CD4-positive, alpha-beta memory T cell (primary cell): Measurements from ENCODE around the gene GPER1. TPM values are rescaled to one million over a fixed set of nuclear protein-coding genes. Genes with fewer than 3 reads are reported as not detected.

Experiments used
- CTCF ChIA-PET: fragments of 350-600 bp; sonication (Branson Sonifier 250); formaldehyde crosslinking; loops from one replicate; lab custom pipeline; 2021; ENCODE audit warnings: inconsistent platforms; ENCODE audit not compliant: partially characterized antibody; lab: Charles Lee
- POLR2A ChIA-PET: fragments of 350-600 bp; sonication (Branson Sonifier 250); formaldehyde crosslinking; loops from one replicate; lab custom pipeline; 2021; ENCODE audit not compliant: partially characterized antibody; lab: Charles Lee
- DNase-seq, 5 donors: peaks; one replicate each; pipeline versions ENCODE4 v3.0.0 to v3.0.0-alpha.2; 2020 to 2022; ENCODE audit warnings: mixed read lengths in 1 of 5
- H3K27ac ChIP-seq: one replicate; pipeline ENCODE4 v1.7.0; 2013; ENCODE audit warnings: low read depth, low read length
- H3K27me3 ChIP-seq: 2 replicates; pipeline ENCODE4 v1.7.0; 2013; ENCODE audit warnings: mild to moderate bottlenecking, low read length, moderate library complexity; ENCODE audit not compliant: insufficient read depth
- H3K36me3 ChIP-seq: 2 replicates; pipeline ENCODE4 v1.7.0; 2013; ENCODE audit warnings: mild to moderate bottlenecking, low read length, moderate library complexity; ENCODE audit not compliant: insufficient read depth
- H3K4me1 ChIP-seq: 2 replicates; pipeline ENCODE4 v1.7.0; 2013; ENCODE audit warnings: mild to moderate bottlenecking, low read length, moderate library complexity; ENCODE audit not compliant: insufficient read depth
- H3K4me3 ChIP-seq, 2 donors: one replicate each; pipeline ENCODE4 v1.7.0; 2013; ENCODE audit warnings: low read length in 2 of 2, mild to moderate bottlenecking in 1 of 2
- H3K9me3 ChIP-seq, 2 donors: one replicate each; pipeline ENCODE4 v1.7.0; 2013; ENCODE audit warnings: low read length in 2 of 2, control low read depth in 1 of 2; ENCODE audit not compliant: control insufficient read depth in 1 of 2
- H3K27ac Mint-ChIP-seq, 7 donors: one replicate each; pipeline ENCODE4 v1.8.0; 2020 to 2021; ENCODE audit warnings: mixed read lengths in 7 of 7, mild to moderate bottlenecking in 6 of 7, inconsistent platforms in 3 of 7, moderate library complexity in 3 of 7
- H3K27me3 Mint-ChIP-seq, 2 donors: one replicate each; pipeline ENCODE4 v1.8.0; 2020 to 2021; ENCODE audit warnings: mixed read lengths in 2 of 2
- H3K36me3 Mint-ChIP-seq, 2 donors: one replicate each; pipeline ENCODE4 v1.8.0; 2020 to 2021; ENCODE audit warnings: mixed read lengths in 2 of 2, inconsistent platforms in 1 of 2, mild to moderate bottlenecking in 1 of 2
- H3K4me1 Mint-ChIP-seq, 4 donors: one replicate each; pipeline ENCODE4 v1.8.0; 2020 to 2021; ENCODE audit warnings: mixed read lengths in 4 of 4, mild to moderate bottlenecking in 1 of 4
- H3K4me3 Mint-ChIP-seq, 8 donors: one replicate each; pipeline ENCODE4 v1.8.0; 2020 to 2021; ENCODE audit warnings: mixed read lengths in 8 of 8, mild to moderate bottlenecking in 7 of 8, moderate library complexity in 6 of 8, inconsistent platforms in 3 of 8
- H3K9me3 Mint-ChIP-seq, 8 donors: one replicate each; pipeline ENCODE4 v1.8.0; 2020 to 2021; ENCODE audit warnings: mixed read lengths in 8 of 8, mild to moderate bottlenecking in 5 of 8, inconsistent platforms in 3 of 8, moderate library complexity in 1 of 8
- intact Hi-C: fragments of 100-400 bp; cut with micrococcal nuclease; formaldehyde crosslinking; loops from one replicate; pipeline ENCODE4 v1.15.1; 2023
- polyA plus RNA-seq, 2 donors: library from polyadenylated mRNA; unstranded; fragments of 300-500 nt; fragmentation: Illumina TruSeq; gene quantifications; one replicate each; pipeline ENCODE4 v1.2.3, GENCODE V29; 2021
- total RNA-seq, 2 experiments: library from RNA; stranded (reverse); gene quantifications; one replicate each; pipeline ENCODE4 v1.2.3, GENCODE V29; 2021

GPER1 gene
- total and polyA plus RNA-seq, 4 experiments from 2014 or later, result not detected

GRCh38 chr7:1078985-1079384 is 8.9 kb upstream of the GPER1 start:
- H3K27ac Mint-ChIP-seq, result no peak overlapping the region
- intact Hi-C loops, result no loop called here

GRCh38 chr7:1079546-1079945 is 8.4 kb upstream of the GPER1 start:
- Mint-ChIP-seq H3K4me1 (peaks cover 0 to 1% (median 0%) of the 10 kb centered on the region in 4 donors), H3K9me3 (no peaks in the 10 kb centered on the region), H3K27ac (no peak overlapping the region), H3K4me3 (no peak overlapping the region), H3K36me3 (no peaks in the 10 kb centered on the region), H3K27me3 (no peaks in the 10 kb centered on the region)
- Histone ChIP-seq H3K27ac (no peak overlapping the region), H3K4me1 (no peaks in the 10 kb centered on the region), H3K4me3 (no peak overlapping the region), H3K27me3 (no peaks in the 10 kb centered on the region), H3K9me3 (no peaks in the 10 kb centered on the region), H3K36me3 (no peaks in the 10 kb centered on the region)
- ChIA-PET CTCF (no interaction called here), POLR2A (no interaction called here)
- intact Hi-C loops, result no loop called here
- DNase-seq, result no peak

More at GRCh38 chr7:1078985-1079384, 8.9 kb upstream of the GPER1 start:
- DNase-seq, result no peak
- H3K36me3 Mint-ChIP-seq, result no peaks in the 10 kb centered on the region
- no peaks in the 10 kb centered on the region for H3K9me3 Mint-ChIP-seq
- CTCF ChIA-PET, result interaction anchor here (0.7 kb wide), 1 partner anchor 86 kb away, joined by 3 read pairs; no protein-coding TSS in a partner anchor
- no peaks in the 10 kb centered on the region for H3K4me1 ChIP-seq
- POLR2A ChIA-PET, result no interaction called here
- H3K36me3 ChIP-seq, result no peaks in the 10 kb centered on the region
- H3K27me3 ChIP-seq, result no peaks in the 10 kb centered on the region
- H3K4me3 ChIP-seq, result no peak overlapping the region
- H3K4me1 Mint-ChIP-seq, result peaks cover 0 to 1% (median 0%) of the 10 kb centered on the region in 4 donors
- H3K27me3 Mint-ChIP-seq, result no peaks in the 10 kb centered on the region
- no peak overlapping the region for H3K4me3 Mint-ChIP-seq
- no peaks in the 10 kb centered on the region for H3K9me3 ChIP-seq
- no peak overlapping the region for H3K27ac ChIP-seq

- CTCF ChIA-PET, result no interaction called here
- peaks cover 0 to 1% (median 0%) of the 10 kb centered on the region in 4 donors for H3K4me1 Mint-ChIP-seq
- no peaks in the 10 kb centered on the region for H3K27me3 Mint-ChIP-seq
- Histone ChIP-seq H3K36me3 (no peaks in the 10 kb centered on the region), H3K27ac (no peak overlapping the region), H3K9me3 (no peaks in the 10 kb centered on the region), H3K4me3 (no peak overlapping the region), H3K4me1 (no peaks in the 10 kb centered on the region), H3K27me3 (no peaks in the 10 kb centered on the region)
- H3K9me3 Mint-ChIP-seq, result no peaks in the 10 kb centered on the region
- POLR2A ChIA-PET, result no interaction called here
- H3K27ac Mint-ChIP-seq, result no peak overlapping the region
- intact Hi-C loops, result no loop called here
- no peak for DNase-seq
- H3K36me3 Mint-ChIP-seq, result no peaks in the 10 kb centered on the region
- no peak overlapping the region for H3K4me3 Mint-ChIP-seq
These were observed 7.5 kb upstream of the GPER1 start for GRCh38 chr7:1080252-1080920.

- Histone ChIP-seq H3K36me3 (no peaks in the 10 kb centered on the region), H3K4me3 (no peak overlapping the region), H3K4me1 (no peaks in the 10 kb centered on the region), H3K27ac (no peak overlapping the region), H3K27me3 (no peaks in the 10 kb centered on the region), H3K9me3 (no peaks in the 10 kb centered on the region)
- Mint-ChIP-seq H3K9me3 (no peaks in the 10 kb centered on the region), H3K4me3 (no peak overlapping the region), H3K4me1 (peaks cover 0 to 1% (median 0%) of the 10 kb centered on the region in 4 donors), H3K36me3 (no peaks in the 10 kb centered on the region), H3K27me3 (no peaks in the 10 kb centered on the region), H3K27ac (no peak overlapping the region)
- POLR2A ChIA-PET, result no interaction called here
- CTCF ChIA-PET, result no interaction called here
- DNase-seq, result no peak
- intact Hi-C loops, result no loop called here
These were observed 7.0 kb upstream of the GPER1 start for GRCh38 chr7:1080921-1081255.

- Histone ChIP-seq H3K4me1 (peaks cover 1% of the 10 kb centered on the region), H3K9me3 (no peaks in the 10 kb centered on the region), H3K27me3 (no peaks in the 10 kb centered on the region), H3K27ac (no peak overlapping the region), H3K4me3 (no peak overlapping the region), H3K36me3 (no peaks in the 10 kb centered on the region)
- Mint-ChIP-seq H3K4me3 (no peak overlapping the region), H3K27me3 (no peaks in the 10 kb centered on the region), H3K27ac (no peak overlapping the region), H3K36me3 (no peaks in the 10 kb centered on the region), H3K9me3 (no peaks in the 10 kb centered on the region), H3K4me1 (peaks cover 0 to 1% (median 0%) of the 10 kb centered on the region in 4 donors)
- no peak for DNase-seq
- intact Hi-C loops, result no loop called here
- CTCF ChIA-PET, result no interaction called here
- POLR2A ChIA-PET, result no interaction called here
These were observed 6.6 kb upstream of the GPER1 start for GRCh38 chr7:1081336-1081735.

GRCh38 chr7:1081931-1082401 is 5.9 kb upstream of the GPER1 start:
- Mint-ChIP-seq H3K27me3 (no peaks in the 10 kb centered on the region), H3K9me3 (no peaks in the 10 kb centered on the region), H3K4me3 (no peak overlapping the region), H3K36me3 (no peaks in the 10 kb centered on the region), H3K4me1 (peaks cover 2 to 6% (median 5%) of the 10 kb centered on the region in 4 donors), H3K27ac (no peak overlapping the region)
- no peak for DNase-seq
- intact Hi-C loops, result no loop called here
- H3K36me3 ChIP-seq, result no peaks in the 10 kb centered on the region
- H3K9me3 ChIP-seq, result no peaks in the 10 kb centered on the region
- no peak overlapping the region for H3K4me3 ChIP-seq
- H3K27ac ChIP-seq, result no peak overlapping the region
- H3K27me3 ChIP-seq, result no peaks in the 10 kb centered on the region
- H3K4me1 ChIP-seq, result peaks cover 7% of the 10 kb centered on the region
- ChIA-PET POLR2A (no interaction called here), CTCF (no interaction called here)

- POLR2A ChIA-PET, result no interaction called here
- Mint-ChIP-seq H3K9me3 (no peaks in the 10 kb centered on the region), H3K27ac (no peak overlapping the region), H3K27me3 (no peaks in the 10 kb centered on the region), H3K4me1 (peaks cover 8 to 14% (median 8%) of the 10 kb centered on the region in 4 donors), H3K36me3 (no peaks in the 10 kb centered on the region), H3K4me3 (no peak overlapping the region)
- Histone ChIP-seq H3K27ac (no peak overlapping the region), H3K36me3 (no peaks in the 10 kb centered on the region), H3K27me3 (no peaks in the 10 kb centered on the region), H3K4me1 (peaks cover 10% of the 10 kb centered on the region), H3K9me3 (no peaks in the 10 kb centered on the region), H3K4me3 (no peak overlapping the region)
- CTCF ChIA-PET, result no interaction called here
- no peak for DNase-seq
- intact Hi-C loops, result no loop called here
These were observed 3.9 kb upstream of the GPER1 start for GRCh38 chr7:1083729-1084657.
